Activated CD4-positive, alpha-beta T cell treated with anti-CD3 and anti-CD28 coated beads, Interleukin-2, amount 50 U/mL, for 4 hours (primary cell): Measurements from ENCODE around the gene TMEM134.
A peak's percentile ranks its signal among the peaks of the same experiment; 100 is the strongest.
"Not testable (repeated sequence)": the region's sequence is repeated elsewhere in the genome, so short reads cannot be mapped to it uniquely, and the experiment has no call there.

Experiments
- DNase-seq, 2 experiments: peaks; one replicate each; pipeline ENCODE4 v3.0.0-alpha.2; 2020

The TMEM134 gene

GRCh38 chr11:67484847-67485311, 15.8 kb upstream of the TMEM134 start:
- DNase-seq: peak; percentile 38 to 49

GRCh38 chr11:67483831-67484665, 15.0 kb upstream of the TMEM134 start:
- DNase-seq: no peak

- peak; percentile 96 to 97 for DNase-seq
Measured at GRCh38 chr11:67482827-67483798, 14.1 kb upstream of the TMEM134 start, which contains the start of gene AIP. Gene AIP (plus strand): TSS chr11:67483026. CDS start chr11:67483159, 133 bp downstream.

- no peak for DNase-seq
Measured at GRCh38 chr11:67482275-67482826, 13.3 kb upstream of the TMEM134 start.

- not testable (repeated sequence) for DNase-seq
Measured at GRCh38 chr11:67477344-67478050, 8.4 kb upstream of the TMEM134 start.

GRCh38 chr11:67476692-67477091, 7.6 kb upstream of the TMEM134 start:
- DNase-seq: not testable (repeated sequence)

GRCh38 chr11:67472882-67473281, 3.8 kb upstream of the TMEM134 start:
- DNase-seq: no peak

GRCh38 chr11:67470337-67471002, 1.4 kb upstream of the TMEM134 start:
- DNase-seq: no peak

- no peak for DNase-seq
Measured at GRCh38 chr11:67469508-67469811, 409 bp upstream of the TMEM134 start.

- DNase-seq: no peak
Measured at GRCh38 chr11:67468456-67468758, 644 bp downstream of the TMEM134 start.

- no peak for DNase-seq
Measured at GRCh38 chr11:67468056-67468455, 995 bp downstream of the TMEM134 start.

- no peak for DNase-seq
Measured at GRCh38 chr11:67466962-67467771, 1.9 kb downstream of the TMEM134 start.

GRCh38 chr11:67466367-67466766, 2.7 kb downstream of the TMEM134 start:
- no peak for DNase-seq

- not testable (repeated sequence) for DNase-seq
Measured at GRCh38 chr11:67465530-67465929, 3.5 kb downstream of the TMEM134 start.

- DNase-seq: no peak
Measured at GRCh38 chr11:67465189-67465510, 3.9 kb downstream of the TMEM134 start.

- DNase-seq: peak; percentile 85 to 89
Measured at GRCh38 chr11:67464411-67465188, 4.5 kb downstream of the TMEM134 start.

- DNase-seq: no peak
Measured at GRCh38 chr11:67463680-67464410, 5.2 kb downstream of the TMEM134 start.

- DNase-seq: no peak
Measured at GRCh38 chr11:67463186-67463585, 5.9 kb downstream of the TMEM134 start.

- DNase-seq: no peak
Measured at GRCh38 chr11:67458266-67458665, 10.8 kb downstream of the TMEM134 start.

- no peak for DNase-seq
Measured at GRCh38 chr11:67457453-67457852, 11.6 kb downstream of the TMEM134 start.
